Breast epithelium (tissue), 3 donors: Measurements from ENCODE around the gene CACNA1H.

ENCODE experiments used
- POLR2AphosphoS5 ChIP-seq, 3 donors: sonication (generic); formaldehyde crosslinking; IDR thresholded peaks; one replicate each; pipeline ENCODE4 v1.6.1; 2017; ENCODE audit warnings: antibody characterized with exemption in 3 of 3
- TF ChIP-seq, protein P1 (sequence below), 3 donors: fragments of 450-650 bp; IDR thresholded peaks; one replicate each; pipeline ENCODE4 v1.5.1; 2016 to 2017; ENCODE audit warnings: antibody characterized with exemption in 3 of 3, mild to moderate bottlenecking in 3 of 3, moderate library complexity in 3 of 3

- TF ChIP-seq, protein P1, sequence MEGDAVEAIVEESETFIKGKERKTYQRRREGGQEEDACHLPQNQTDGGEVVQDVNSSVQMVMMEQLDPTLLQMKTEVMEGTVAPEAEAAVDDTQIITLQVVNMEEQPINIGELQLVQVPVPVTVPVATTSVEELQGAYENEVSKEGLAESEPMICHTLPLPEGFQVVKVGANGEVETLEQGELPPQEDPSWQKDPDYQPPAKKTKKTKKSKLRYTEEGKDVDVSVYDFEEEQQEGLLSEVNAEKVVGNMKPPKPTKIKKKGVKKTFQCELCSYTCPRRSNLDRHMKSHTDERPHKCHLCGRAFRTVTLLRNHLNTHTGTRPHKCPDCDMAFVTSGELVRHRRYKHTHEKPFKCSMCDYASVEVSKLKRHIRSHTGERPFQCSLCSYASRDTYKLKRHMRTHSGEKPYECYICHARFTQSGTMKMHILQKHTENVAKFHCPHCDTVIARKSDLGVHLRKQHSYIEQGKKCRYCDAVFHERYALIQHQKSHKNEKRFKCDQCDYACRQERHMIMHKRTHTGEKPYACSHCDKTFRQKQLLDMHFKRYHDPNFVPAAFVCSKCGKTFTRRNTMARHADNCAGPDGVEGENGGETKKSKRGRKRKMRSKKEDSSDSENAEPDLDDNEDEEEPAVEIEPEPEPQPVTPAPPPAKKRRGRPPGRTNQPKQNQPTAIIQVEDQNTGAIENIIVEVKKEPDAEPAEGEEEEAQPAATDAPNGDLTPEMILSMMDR (IDR thresholded peaks at IDR 0.05), result no peak
- TF ChIP-seq POLR2AphosphoS5 (IDR thresholded peaks at IDR 0.05), result no peak
Observed at GRCh38 chr16:1103636-1103980, 49.3 kb upstream of the CACNA1H start.
